Lung (tissue), 12 donors: ENCODE results near the gene ADAMTSL1. TPM values are rescaled to one million over a fixed set of nuclear protein-coding genes. Genes with fewer than 3 reads are reported as not detected.
A peak's percentile ranks its signal among the peaks of the same experiment; 100 is the strongest.

Source experiments
- ATAC-seq: fragments of 200-7000 bp; cut with Tn5 transposase; one replicate; pipeline ENCODE4 v1.9.1; 2020; ENCODE audit warnings: moderate number of reproducible peaks; ENCODE audit not compliant: insufficient read depth, low FRiP score
- DNase-seq, 3 donors: peaks; one replicate each; pipeline ENCODE4 v3.0.0-alpha.2; 2013 to 2017
- H3K27ac ChIP-seq, 2 donors: one replicate each; pipeline ENCODE4 v1.5.1; 2013; ENCODE audit warnings: mild to moderate bottlenecking in 2 of 2, moderate library complexity in 2 of 2, control low read depth in 1 of 2, inconsistent platforms in 1 of 2, low read depth in 1 of 2, low read length in 1 of 2
- H3K27me3 ChIP-seq, 3 donors: one replicate each; pipeline ENCODE4 v1.5.1; 2013; ENCODE audit warnings: low read length in 2 of 3; ENCODE audit not compliant: control insufficient read depth in 3 of 3, insufficient read depth in 3 of 3
- H3K36me3 ChIP-seq, 4 donors: one replicate each; pipeline ENCODE4 v1.5.1; 2013; ENCODE audit warnings: low read length in 4 of 4, mild to moderate bottlenecking in 1 of 4, moderate library complexity in 1 of 4; ENCODE audit not compliant: control insufficient read depth in 4 of 4, insufficient read depth in 4 of 4
- H3K4me1 ChIP-seq, 5 donors: one replicate each; pipeline ENCODE4 v1.5.1; 2013; ENCODE audit warnings: low read length in 5 of 5, mild to moderate bottlenecking in 2 of 5, moderate library complexity in 1 of 5; ENCODE audit not compliant: control insufficient read depth in 5 of 5, insufficient read depth in 5 of 5
- H3K4me3 ChIP-seq: one replicate; pipeline ENCODE4 v1.5.1; 2013; ENCODE audit warnings: mild to moderate bottlenecking, control low read depth, moderate library complexity
- H3K9ac ChIP-seq, 2 donors: one replicate each; pipeline ENCODE4 v1.5.1; 2013; ENCODE audit warnings: low read length in 2 of 2, control low read depth in 1 of 2; ENCODE audit not compliant: insufficient read depth in 1 of 2
- H3K9me3 ChIP-seq, 4 donors: one replicate each; pipeline ENCODE4 v1.5.1; 2013; ENCODE audit warnings: low read length in 3 of 4, mild to moderate bottlenecking in 1 of 4, moderate library complexity in 1 of 4; ENCODE audit not compliant: control insufficient read depth in 4 of 4, insufficient read depth in 3 of 4
- CTCF ChIP-seq: IDR thresholded peaks from 2 replicates; pipeline ENCODE4 v1.5.1; 2012; ENCODE audit warnings: mild to moderate bottlenecking; ENCODE audit errors: control extremely low read depth, extremely low read depth
- WGBS, 2 donors: extraction: QIAGEN DNeasy Blood & Tissue Kit; methylation state at CpG; one replicate each; pipeline ENCODE4 v1.1.7; 2013; 5-methylcytosine and 5-hydroxymethylcytosine counted together
- polyA plus RNA-seq, 2 donors: library from polyadenylated mRNA; stranded (reverse); fragments of 200-250 nt; gene quantifications; one replicate each; pipeline ENCODE4 v1.2.1, GENCODE V29; 2013
- total RNA-seq, 2 donors: library from RNA; depleted of rRNA in 1 of 2; stranded (reverse); fragments of >200 nt in 1 of 2; gene quantifications; one replicate each; pipeline ENCODE4 v1.2.1, GENCODE V29; 2014 to 2021
- donor health status: control.
- donor health status: control.
- donor health status: Bipolar disorder and iron deficiency.
- donor health status: healthy.
- donor health status: DM: yes; HTN: yes; CAD: no.

Gene ADAMTSL1
- total and polyA plus RNA-seq, 4 donors: 0.25 to 36.2 (median 1.4) TPM

GRCh38 chr9:18688581-18689565 is 214.9 kb downstream of the ADAMTSL1 start:
- H3K4me1 ChIP-seq: peaks cover 0 to 33% (median 7%) of the 10 kb centered on the region in 5 donors
- H3K4me3 ChIP-seq: no peak overlapping the region
- H3K9me3 ChIP-seq: peaks cover 0 to 1% (median 0%) of the 10 kb centered on the region in 4 donors
- no peak overlapping the region for H3K27ac ChIP-seq
- DNase-seq (peak in 2 of 3 donors; percentile 57 to 64), ATAC-seq (no peak)
- H3K36me3 ChIP-seq: no peaks in the 10 kb centered on the region
- no peaks in the 10 kb centered on the region for H3K27me3 ChIP-seq
- WGBS, 2 donors: 74 to 82% methylated on average over 6 of the region's 6 CpGs
- H3K9ac ChIP-seq: no peak overlapping the region
- TF ChIP-seq CTCF: no peak

GRCh38 chr9:18689921-18690320 is 216.0 kb downstream of the ADAMTSL1 start:
- TF ChIP-seq CTCF: no peak
- peaks cover 0 to 23% (median 2%) of the 10 kb centered on the region in 5 donors for H3K4me1 ChIP-seq
- H3K9me3 ChIP-seq: peaks cover 0 to 7% (median 3%) of the 10 kb centered on the region in 4 donors
- H3K9ac ChIP-seq: no peak overlapping the region
- H3K4me3 ChIP-seq: no peak overlapping the region
- H3K27ac ChIP-seq: no peak overlapping the region
- ATAC-seq: no peak
- H3K36me3 ChIP-seq: no peaks in the 10 kb centered on the region
- no peaks in the 10 kb centered on the region for H3K27me3 ChIP-seq
- no peak for DNase-seq

GRCh38 chr9:18692268-18692667 is 218.3 kb downstream of the ADAMTSL1 start:
- TF ChIP-seq CTCF: no peak
- DNase-seq (no peak), ATAC-seq (no peak)
- Histone ChIP-seq H3K4me3 (no peak overlapping the region), H3K36me3 (no peaks in the 10 kb centered on the region), H3K27ac (no peak overlapping the region), H3K4me1 (peaks cover 0 to 18% (median 2%) of the 10 kb centered on the region in 5 donors), H3K9me3 (peaks cover 0 to 10% (median 5%) of the 10 kb centered on the region in 4 donors), H3K9ac (no peak overlapping the region), H3K27me3 (no peaks in the 10 kb centered on the region)
- WGBS, 2 donors: 74 to 79% methylated on average over 5 of the region's 5 CpGs
